ENCODE measurements around the gene REC114. TPM values are rescaled to one million over a fixed set of nuclear protein-coding genes. Genes with fewer than 3 reads are reported as not detected.
A peak's percentile ranks its signal among the peaks of the same experiment; 100 is the strongest.

Gene REC114
- total RNA-seq (2022) (not detected in 2 replicates), Bru-seq, nascent RNA (percentile 1 among the genes with signal in this experiment), BruChase-seq, experiment 1, labeled RNA remaining after a 6-hour chase (percentile 1 among the genes with signal in this experiment), BruChase-seq, experiment 2, labeled RNA remaining after a 2-hour chase (percentile 4 among the genes with signal in this experiment)
- long read RNA-seq, partial matches to known transcripts, result 0 of 1 reads
- long read RNA-seq, other reads (novel, unspliced or antisense), result 1 of 1 reads

- no peaks in the 10 kb centered on the region for H3K9me3 Mint-ChIP-seq (ENCODE audit: unreplicated experiment)
- H3K27me3 Mint-ChIP-seq (ENCODE audit: insufficient read depth, unreplicated experiment), result peaks cover 71% of the 10 kb centered on the region
- BruUV-seq (replicated peaks), result no TSS peak
- H3K27ac Mint-ChIP-seq (ENCODE audit: low read depth, unreplicated experiment), result no peak within 1 kb of the TSS
- H3K4me3 Mint-ChIP-seq (ENCODE audit: unreplicated experiment), result no peak within 1 kb of the TSS
- no peak for DNase-seq (ENCODE audit: unreplicated experiment)
- no peaks in the 10 kb centered on the region for H3K4me1 Mint-ChIP-seq (ENCODE audit: insufficient read depth, unreplicated experiment)
- TF ChIP-seq CTCF (IDR thresholded peaks at IDR 0.05; ENCODE audit: unreplicated experiment), result no peak
- ChIA-PET POLR2A (interaction anchor here (0.6 kb wide), 1 partner anchor 311 kb away, joined by 3 read pairs; no protein-coding TSS in a partner anchor), CTCF (no interaction called here)
- H3K36me3 Mint-ChIP-seq (ENCODE audit: insufficient read depth, unreplicated experiment), result no peaks in the 10 kb centered on the region
- intact Hi-C loops (cut with micrococcal nuclease), result no loop called here
Observed at GRCh38 chr15:73442968-73443367, at the start of gene REC114. TSS of gene REC114 (plus strand) at chr15:73443164. CDS start at chr15:73443186, 22 bp downstream.

- no peak for DNase-seq (ENCODE audit: unreplicated experiment)
- H3K9me3 Mint-ChIP-seq (ENCODE audit: unreplicated experiment), result no peaks in the 10 kb centered on the region
- H3K27me3 Mint-ChIP-seq (ENCODE audit: insufficient read depth, unreplicated experiment), result peaks cover 51% of the 10 kb centered on the region
- intact Hi-C loops (cut with micrococcal nuclease), result no loop called here
- no TSS peak for BruUV-seq (replicated peaks)
- H3K36me3 Mint-ChIP-seq (ENCODE audit: insufficient read depth, unreplicated experiment), result no peaks in the 10 kb centered on the region
- no peak for TF ChIP-seq CTCF (IDR thresholded peaks at IDR 0.05; ENCODE audit: unreplicated experiment)
- H3K4me3 Mint-ChIP-seq (ENCODE audit: unreplicated experiment), result no peak overlapping the region
- CTCF ChIA-PET, result no interaction called here
- H3K4me1 Mint-ChIP-seq (ENCODE audit: insufficient read depth, unreplicated experiment), result no peaks in the 10 kb centered on the region
- no peak overlapping the region for H3K27ac Mint-ChIP-seq (ENCODE audit: low read depth, unreplicated experiment)
- POLR2A ChIA-PET, result no interaction called here
Observed at GRCh38 chr15:73393336-73393735, 49.6 kb upstream of the REC114 start.

GRCh38 chr15:73394782-73395181 lies 48.2 kb upstream of the REC114 start:
- no peak for DNase-seq (ENCODE audit: unreplicated experiment)
- Mint-ChIP-seq H3K27me3 (ENCODE audit: insufficient read depth, unreplicated experiment) (peaks cover 51% of the 10 kb centered on the region), H3K4me1 (ENCODE audit: insufficient read depth, unreplicated experiment) (no peaks in the 10 kb centered on the region), H3K4me3 (ENCODE audit: unreplicated experiment) (no peak overlapping the region), H3K9me3 (ENCODE audit: unreplicated experiment) (no peaks in the 10 kb centered on the region), H3K36me3 (ENCODE audit: insufficient read depth, unreplicated experiment) (no peaks in the 10 kb centered on the region), H3K27ac (ENCODE audit: low read depth, unreplicated experiment) (no peak overlapping the region)
- no TSS peak for BruUV-seq (replicated peaks)
- intact Hi-C loops (cut with micrococcal nuclease), result no loop called here
- no peak for TF ChIP-seq CTCF (IDR thresholded peaks at IDR 0.05; ENCODE audit: unreplicated experiment)
- ChIA-PET POLR2A (no interaction called here), CTCF (interaction anchor here (1.0 kb wide), 1 partner anchor 154 kb away, joined by 3 read pairs; no protein-coding TSS in a partner anchor)

- H3K27me3 Mint-ChIP-seq (ENCODE audit: insufficient read depth, unreplicated experiment), result peaks cover 51% of the 10 kb centered on the region
- ChIA-PET POLR2A (no interaction called here), CTCF (no interaction called here)
- H3K27ac Mint-ChIP-seq (ENCODE audit: low read depth, unreplicated experiment), result no peak overlapping the region
- no peaks in the 10 kb centered on the region for H3K4me1 Mint-ChIP-seq (ENCODE audit: insufficient read depth, unreplicated experiment)
- no peak overlapping the region for H3K4me3 Mint-ChIP-seq (ENCODE audit: unreplicated experiment)
- DNase-seq (ENCODE audit: unreplicated experiment), result no peak
- intact Hi-C loops (cut with micrococcal nuclease), result no loop called here
- no TSS peak for BruUV-seq (replicated peaks)
- no peak for TF ChIP-seq CTCF (IDR thresholded peaks at IDR 0.05; ENCODE audit: unreplicated experiment)
- H3K36me3 Mint-ChIP-seq (ENCODE audit: insufficient read depth, unreplicated experiment), result no peaks in the 10 kb centered on the region
- H3K9me3 Mint-ChIP-seq (ENCODE audit: unreplicated experiment), result no peaks in the 10 kb centered on the region
Observed at GRCh38 chr15:73395671-73396070, 47.3 kb upstream of the REC114 start.
